ENCODE measurements around the gene LBX1.
"Not testable (repeated sequence)": the region's sequence is repeated elsewhere in the genome, so short reads cannot be mapped to it uniquely, and the experiment has no call there.

The LBX1 gene

DNA sequence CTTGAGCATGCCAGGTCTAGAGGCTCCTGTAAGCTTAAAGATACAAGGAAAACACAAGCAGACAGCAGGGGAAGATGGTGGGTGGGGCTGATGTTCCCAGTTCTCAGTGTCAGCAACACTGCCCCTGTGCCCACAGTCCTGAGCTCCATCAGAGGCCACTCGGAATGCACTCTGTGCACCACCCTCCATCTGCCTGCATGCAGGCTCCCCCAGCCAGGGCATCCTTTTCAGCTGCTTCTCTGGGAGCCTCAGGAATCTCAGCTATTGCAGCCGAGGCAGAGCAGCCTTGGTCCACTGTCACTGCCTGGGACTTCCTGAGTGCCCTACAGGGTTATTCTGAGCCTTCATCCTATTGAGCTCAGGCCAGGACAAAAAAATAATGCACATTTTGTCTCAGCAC, 22.2 kb downstream of the LBX1 start:
- Histone ChIP-seq H3K4me3 (ENCODE audit: severe bottlenecking) (no peak overlapping the region), H3K27ac (ENCODE audit: poor library complexity, severe bottlenecking) (no peak overlapping the region), H3K27me3 (ENCODE audit: insufficient read depth, poor library complexity, severe bottlenecking) (peaks cover 26% of the 10 kb centered on the region), H3K9me3 (ENCODE audit: severe bottlenecking) (no peaks in the 10 kb centered on the region), H3K4me1 (ENCODE audit: insufficient read depth, poor library complexity, severe bottlenecking) (no peaks in the 10 kb centered on the region), H3K36me3 (ENCODE audit: low read depth) (no peaks in the 10 kb centered on the region)
- no peak for ATAC-seq (ENCODE audit: low read depth)
- TF ChIP-seq CTCF (IDR thresholded peaks at IDR 0.05; ENCODE audit: poor library complexity, severe bottlenecking): no peak
- no peak for DNase-seq (ENCODE audit: low spot score)

- ATAC-seq (ENCODE audit: low read depth); H3K36me3 ChIP-seq (ENCODE audit: low read depth); H3K27ac ChIP-seq (ENCODE audit: poor library complexity, severe bottlenecking); DNase-seq (ENCODE audit: low spot score); H3K4me1 ChIP-seq (ENCODE audit: insufficient read depth, poor library complexity, severe bottlenecking); H3K4me3 ChIP-seq (ENCODE audit: severe bottlenecking); H3K9me3 ChIP-seq (ENCODE audit: severe bottlenecking); H3K27me3 ChIP-seq (ENCODE audit: insufficient read depth, poor library complexity, severe bottlenecking): not testable (repeated sequence)
Observed at GRCh38 chr10:101202667-101203066, 26.6 kb downstream of the LBX1 start.

DNA sequence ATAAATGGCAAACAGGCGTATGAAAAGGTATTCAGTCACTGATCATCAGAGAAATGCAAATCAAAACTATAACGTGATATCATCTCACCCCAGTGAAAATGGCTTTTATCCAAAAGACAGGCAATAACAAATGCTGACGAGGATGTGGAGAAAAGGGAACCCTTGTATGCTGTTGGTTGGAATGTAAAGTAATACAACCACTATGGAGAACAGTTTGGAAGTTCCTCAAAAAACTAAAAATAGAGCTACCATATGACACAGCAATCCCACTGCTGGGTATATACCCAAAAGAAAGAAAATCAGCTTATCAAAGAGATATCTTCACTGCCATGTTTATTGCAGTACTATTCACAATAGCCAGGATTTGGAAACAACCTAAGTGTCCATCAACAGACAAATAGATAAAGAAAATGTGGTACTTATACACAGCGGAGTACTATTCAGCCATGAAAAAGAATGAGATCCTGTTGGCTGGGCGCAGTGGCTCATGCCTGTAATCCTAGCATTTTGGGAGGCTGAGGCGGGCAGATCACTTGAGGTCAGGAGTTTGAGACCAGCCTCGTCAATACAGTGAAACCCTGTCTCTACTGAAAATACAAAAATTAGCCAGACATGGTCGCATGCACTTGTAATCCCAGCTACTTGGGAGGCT, 30.8 kb downstream of the LBX1 start:
- ATAC-seq (ENCODE audit: low read depth); H3K27ac ChIP-seq (ENCODE audit: poor library complexity, severe bottlenecking); H3K4me3 ChIP-seq (ENCODE audit: severe bottlenecking); H3K4me1 ChIP-seq (ENCODE audit: insufficient read depth, poor library complexity, severe bottlenecking); H3K27me3 ChIP-seq (ENCODE audit: insufficient read depth, poor library complexity, severe bottlenecking); H3K36me3 ChIP-seq (ENCODE audit: low read depth); DNase-seq (ENCODE audit: low spot score); H3K9me3 ChIP-seq (ENCODE audit: severe bottlenecking): not testable (repeated sequence)

GRCh38 chr10:101195921-101196320, 33.3 kb downstream of the LBX1 start:
- no peak for DNase-seq (ENCODE audit: low spot score)
- ATAC-seq (ENCODE audit: low read depth): no peak
- Histone ChIP-seq H3K27me3 (ENCODE audit: insufficient read depth, poor library complexity, severe bottlenecking) (peaks cover 3% of the 10 kb centered on the region), H3K27ac (ENCODE audit: poor library complexity, severe bottlenecking) (no peak overlapping the region), H3K9me3 (ENCODE audit: severe bottlenecking) (no peaks in the 10 kb centered on the region), H3K4me3 (ENCODE audit: severe bottlenecking) (no peak overlapping the region), H3K36me3 (ENCODE audit: low read depth) (no peaks in the 10 kb centered on the region), H3K4me1 (ENCODE audit: insufficient read depth, poor library complexity, severe bottlenecking) (no peaks in the 10 kb centered on the region)
- no peak for TF ChIP-seq CTCF (IDR thresholded peaks at IDR 0.05; ENCODE audit: poor library complexity, severe bottlenecking)

DNA sequence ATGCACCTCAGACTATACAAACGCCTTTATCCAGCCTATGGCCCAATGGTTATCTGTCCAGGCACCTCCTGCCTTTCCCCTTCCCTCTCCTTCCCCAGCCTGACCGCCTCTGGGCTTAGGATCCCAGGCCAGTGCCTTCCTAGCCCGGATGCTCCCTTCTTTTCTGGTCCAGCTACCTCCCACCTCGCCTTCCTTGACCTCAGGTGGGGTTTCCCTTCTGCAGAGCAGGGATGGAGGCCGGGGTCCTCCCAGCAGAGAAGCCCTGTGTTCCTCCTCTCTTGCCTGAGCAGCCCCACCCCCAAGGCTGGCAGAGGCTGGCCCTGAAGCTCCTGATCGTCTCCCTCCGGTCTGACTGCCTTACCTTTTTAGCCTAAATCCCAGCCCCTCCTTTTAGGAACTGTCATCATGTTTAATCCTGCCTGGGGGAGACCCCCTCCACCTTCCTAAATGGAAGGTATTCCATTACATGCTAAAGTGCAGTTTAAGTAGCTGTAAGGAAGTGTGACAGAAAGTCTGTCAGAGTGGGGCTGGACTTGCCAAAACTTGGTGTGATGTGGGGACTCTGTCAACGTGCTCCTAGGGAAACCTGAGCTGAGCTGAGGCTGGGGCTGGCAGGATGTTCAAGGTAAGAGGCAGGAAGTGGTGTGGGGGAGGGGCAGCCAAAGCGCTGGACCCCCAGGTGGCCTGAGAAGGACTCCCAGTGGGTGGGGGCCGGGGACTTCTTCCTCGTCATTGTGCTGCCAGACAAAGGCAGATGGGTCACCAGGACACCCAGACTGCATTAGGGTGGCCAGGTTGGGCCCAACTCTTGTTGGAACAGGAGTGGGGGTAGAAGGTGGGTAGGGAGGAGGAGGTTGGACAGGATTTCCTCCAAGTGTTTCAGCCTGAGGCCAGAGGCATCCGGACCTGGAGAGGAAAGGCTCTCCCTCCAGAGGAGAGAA, 39.5 kb downstream of the LBX1 start:
- H3K4me3 ChIP-seq (ENCODE audit: severe bottlenecking): no peak overlapping the region
- no peak overlapping the region for H3K27ac ChIP-seq (ENCODE audit: poor library complexity, severe bottlenecking)
- no peaks in the 10 kb centered on the region for H3K9me3 ChIP-seq (ENCODE audit: severe bottlenecking)
- peaks cover 3% of the 10 kb centered on the region for H3K27me3 ChIP-seq (ENCODE audit: insufficient read depth, poor library complexity, severe bottlenecking)
- TF ChIP-seq CTCF (IDR thresholded peaks at IDR 0.05; ENCODE audit: poor library complexity, severe bottlenecking): no peak
- no peaks in the 10 kb centered on the region for H3K4me1 ChIP-seq (ENCODE audit: insufficient read depth, poor library complexity, severe bottlenecking)
- DNase-seq (ENCODE audit: low spot score) (no peak), ATAC-seq (ENCODE audit: low read depth) (no peak)
- no peaks in the 10 kb centered on the region for H3K36me3 ChIP-seq (ENCODE audit: low read depth)
